Islet of Langerhans (tissue), 1 donor: ENCODE measurements around the gene RGR.
"Not testable (repeated sequence)": the region's sequence is repeated elsewhere in the genome, so short reads cannot be mapped to it uniquely, and the experiment has no call there.

Experiments used
- FAIRE-seq: peaks from one replicate; lab custom pipeline; 2011; peaks lifted over from hg19 to GRCh38; lab: Jason Lieb, UNC

Gene RGR

DNA sequence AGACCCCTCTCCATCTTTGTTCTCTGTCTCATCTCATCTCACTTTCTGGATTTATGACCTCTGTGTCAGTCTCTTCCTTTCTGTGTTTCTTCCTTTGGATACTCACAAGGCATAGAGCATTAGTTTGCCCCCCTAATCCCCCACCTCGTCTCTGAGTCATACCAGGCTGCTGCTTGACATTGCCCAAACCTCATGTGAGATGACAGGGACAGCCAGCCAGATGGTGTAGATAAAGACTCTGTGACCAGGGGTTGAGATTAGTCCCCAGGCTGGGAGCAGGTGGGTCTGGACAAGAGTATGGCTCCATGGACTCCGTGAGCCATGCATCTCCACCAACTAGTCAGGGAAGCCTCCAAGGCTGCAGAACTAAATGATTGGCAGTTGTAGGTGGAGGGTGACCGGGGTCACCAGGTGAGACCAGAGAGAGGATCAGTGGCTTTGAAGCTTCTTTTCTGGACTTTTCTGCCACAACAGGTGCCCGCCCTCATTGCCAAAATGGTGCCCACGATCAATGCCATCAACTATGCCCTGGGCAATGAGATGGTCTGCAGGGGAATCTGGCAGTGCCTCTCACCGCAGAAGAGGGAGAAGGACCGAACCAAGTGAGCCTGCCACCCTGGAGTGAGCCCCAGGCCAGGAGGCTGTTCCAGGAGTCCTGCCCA, 13.3 kb downstream of the RGR start:
- FAIRE-seq: no peak

GRCh38 chr10:84261236-84261915, 16.5 kb downstream of the RGR start:
- no peak for FAIRE-seq

DNA sequence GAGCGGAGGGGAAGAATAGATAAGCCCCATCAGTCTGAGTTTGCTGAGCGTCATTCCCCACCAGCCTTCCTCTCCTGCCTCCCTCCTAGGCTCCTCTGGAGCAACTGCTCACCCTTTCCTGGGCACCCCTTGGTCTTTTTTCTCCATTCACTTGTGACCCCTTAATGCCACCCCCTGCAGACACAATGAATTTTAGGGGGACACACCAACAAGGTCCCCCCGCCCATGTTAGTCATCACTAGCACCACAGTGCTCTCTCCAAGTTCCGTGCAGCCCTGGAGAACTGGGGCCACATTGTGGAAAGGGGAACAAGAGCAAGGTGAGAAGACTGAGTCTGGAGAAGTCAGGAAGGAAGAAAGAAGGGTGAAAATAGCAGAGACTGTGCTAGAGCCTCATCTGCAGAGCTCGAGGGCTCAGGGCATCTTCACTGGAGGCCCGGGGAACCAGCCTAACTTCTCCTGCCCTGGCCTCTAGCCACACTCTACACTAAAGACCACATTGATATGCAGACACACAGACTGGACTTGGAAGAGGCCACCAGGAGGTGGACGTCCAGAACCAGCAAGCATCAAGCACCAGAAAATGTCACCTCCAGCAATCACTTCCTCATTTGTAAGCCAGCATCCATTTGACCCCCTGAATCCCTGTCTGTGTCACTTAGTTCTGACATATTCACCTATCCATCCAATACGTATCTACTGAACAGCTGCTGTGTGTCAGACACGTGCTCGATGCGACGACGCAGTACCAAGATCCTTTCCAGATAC, 17.5 kb downstream of the RGR start:
- FAIRE-seq: no peak

- FAIRE-seq: no peak
These were observed 18.9 kb downstream of the RGR start for GRCh38 chr10:84263716-84264115.

GRCh38 chr10:84264611-84265141, 19.8 kb downstream of the RGR start:
- FAIRE-seq: no peak

- no peak for FAIRE-seq
These were observed 20.6 kb downstream of the RGR start for GRCh38 chr10:84265418-84265817.

- no peak for FAIRE-seq
These were observed 22.8 kb downstream of the RGR start for GRCh38 chr10:84267503-84268126.

GRCh38 chr10:84269162-84269561, 24.3 kb downstream of the RGR start:
- no peak for FAIRE-seq

DNA sequence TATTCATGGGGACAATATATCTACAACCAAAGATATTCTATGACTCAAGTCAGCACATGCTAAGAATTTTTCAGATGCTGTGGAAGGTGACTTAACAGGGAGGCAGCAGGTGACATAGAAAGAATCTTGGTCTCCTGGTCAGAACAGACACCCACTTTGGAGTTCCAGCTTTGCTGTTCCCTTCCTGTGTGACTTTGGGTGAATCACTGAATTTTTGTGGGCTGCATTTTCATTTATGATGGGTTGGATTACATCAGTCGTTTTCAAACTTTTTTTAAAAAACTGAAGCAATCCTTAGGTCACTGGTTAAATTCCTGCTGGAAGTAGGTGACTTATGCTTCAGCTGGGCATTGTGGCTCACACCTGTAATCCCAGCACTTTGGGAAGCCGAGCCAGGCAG, 24.9 kb downstream of the RGR start:
- no peak for FAIRE-seq

- no peak for FAIRE-seq
These were observed 25.9 kb downstream of the RGR start for GRCh38 chr10:84270708-84271107.

DNA sequence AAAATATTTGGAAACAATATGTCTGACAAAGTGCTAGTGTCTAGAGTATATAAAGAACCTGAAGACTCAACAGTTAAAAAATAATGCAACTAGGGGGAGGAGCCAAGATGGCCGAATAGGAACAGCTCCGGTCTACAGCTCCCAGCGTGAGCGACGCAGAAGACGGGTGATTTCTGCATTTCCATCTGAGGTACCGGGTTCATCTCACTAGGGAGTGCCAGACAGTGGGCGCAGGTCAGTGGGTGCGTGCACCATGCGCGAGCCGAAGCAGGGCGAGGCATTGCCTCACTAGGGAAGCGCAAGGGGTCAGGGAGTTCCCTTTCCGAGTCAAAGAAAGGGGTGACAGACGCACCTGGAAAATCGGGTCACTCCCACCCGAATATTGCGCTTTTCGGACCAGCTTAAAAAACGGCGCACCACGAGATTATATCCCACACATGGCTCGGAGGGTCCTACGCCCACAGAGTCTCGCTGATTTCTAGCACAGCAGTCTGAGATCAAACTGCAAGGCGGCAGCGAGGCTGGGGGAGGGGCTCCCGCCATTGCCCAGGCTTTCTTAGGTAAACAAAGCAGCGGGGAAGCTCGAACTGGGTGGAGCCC, 35.1 kb downstream of the RGR start:
- not testable (repeated sequence) for FAIRE-seq

- FAIRE-seq: no peak
These were observed 41.8 kb downstream of the RGR start for GRCh38 chr10:84286695-84287094.

DNA sequence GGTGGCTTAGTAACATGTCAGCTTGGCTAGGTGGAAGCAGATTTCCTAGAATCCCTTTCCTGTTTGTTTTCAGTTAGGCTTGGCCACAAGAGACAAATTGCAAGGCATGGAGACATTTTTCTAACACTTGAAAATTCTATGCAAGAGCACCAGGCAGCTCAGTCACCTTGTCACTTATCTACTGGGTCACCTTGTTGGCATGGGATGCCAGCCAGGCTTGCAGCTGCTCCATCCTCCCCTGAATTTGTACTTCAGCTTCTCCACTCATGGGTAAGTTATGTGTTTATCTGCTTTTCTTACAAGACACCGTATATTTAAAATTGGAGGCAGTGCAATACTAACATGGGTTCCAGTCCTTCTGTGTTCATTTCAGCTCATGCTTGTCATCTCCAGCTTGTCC, 43.3 kb downstream of the RGR start:
- no peak for FAIRE-seq

- FAIRE-seq: no peak
These were observed 44.8 kb downstream of the RGR start for GRCh38 chr10:84289521-84290200.

GRCh38 chr10:84290235-84290634, 45.4 kb downstream of the RGR start:
- no peak for FAIRE-seq

DNA sequence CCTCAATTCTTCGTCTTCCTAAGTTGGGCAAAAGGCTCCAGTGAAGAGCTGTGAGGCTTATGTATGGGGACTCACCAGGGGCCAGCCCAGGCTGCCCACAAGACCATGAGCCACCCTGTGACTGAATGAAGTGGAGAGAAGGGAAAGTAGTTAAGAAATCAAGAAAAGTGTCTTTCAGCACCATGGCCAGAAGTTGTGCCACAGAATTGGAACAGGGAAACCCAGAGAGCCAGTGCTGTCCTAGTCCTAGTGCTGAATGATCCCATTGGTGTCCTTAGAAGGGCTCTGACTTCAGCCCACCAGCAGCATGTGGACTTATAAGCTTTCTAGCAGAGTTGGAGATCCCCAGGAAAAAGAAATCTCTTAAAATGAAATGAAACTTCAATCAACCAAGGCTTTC, 46.5 kb downstream of the RGR start:
- no peak for FAIRE-seq

DNA sequence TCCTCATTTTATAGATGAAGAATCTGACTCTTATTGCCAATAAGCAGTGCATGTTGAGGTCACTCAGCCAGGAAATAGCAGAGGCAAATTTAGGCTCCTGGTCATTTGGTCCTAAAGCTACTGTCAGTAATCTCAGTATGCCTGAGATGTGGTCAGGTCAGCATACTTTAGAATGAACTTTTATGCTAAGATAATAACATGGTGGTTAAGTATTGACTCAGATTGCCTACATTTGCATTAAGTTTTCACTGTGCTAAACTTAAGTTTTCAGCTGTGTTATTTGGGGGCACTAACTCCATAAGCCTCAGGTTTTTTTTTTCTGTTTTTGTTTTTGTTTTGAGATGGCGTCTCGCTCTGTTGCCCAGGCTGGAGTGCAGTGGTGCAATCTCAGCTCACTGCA, 47.6 kb downstream of the RGR start:
- no peak for FAIRE-seq

DNA sequence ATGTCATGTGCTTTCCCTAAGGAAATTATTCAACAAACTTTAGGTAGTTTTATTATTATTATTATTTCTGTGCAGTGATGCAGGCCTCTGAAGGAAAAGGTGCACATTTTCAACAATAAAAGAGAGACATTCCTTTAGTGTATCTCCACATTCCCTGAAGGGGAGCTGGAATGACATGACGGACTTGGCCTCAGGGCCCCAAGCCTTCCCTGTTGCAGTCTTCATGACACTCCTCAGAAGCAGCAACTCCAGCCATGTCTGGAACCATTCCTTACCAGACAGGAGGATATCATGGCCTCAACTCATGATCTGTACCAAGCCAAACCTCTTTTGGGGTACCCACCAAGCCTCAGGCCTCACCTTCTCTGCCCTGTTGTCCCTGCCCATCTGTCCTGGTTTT, 48.3 kb downstream of the RGR start:
- no peak for FAIRE-seq

- FAIRE-seq: no peak
These were observed 48.7 kb downstream of the RGR start for GRCh38 chr10:84293574-84294016.

GRCh38 chr10:84294766-84295447, 50.1 kb downstream of the RGR start:
- no peak for FAIRE-seq
